Uterus (tissue), 4 donors: ENCODE measurements around the gene UCKL1. TPM values are rescaled to one million over a fixed set of nuclear protein-coding genes. Genes with fewer than 3 reads are reported as not detected.

Source experiments
- DNase-seq, 2 donors: peaks; one replicate each; pipeline ENCODE4 v3.0.0-alpha.2; 2019 to 2020
- H3K27ac ChIP-seq, 2 donors: fragments of 200-600 bp; sonication (generic); 1 replicate in 1 of 2; 2 replicates in 1 of 2; pipeline ENCODE4 v1.5.1; 2016 to 2018
- H3K27me3 ChIP-seq, 2 donors: fragments of 200-600 bp; sonication (generic); one replicate each; pipeline ENCODE4 v1.5.1; 2018 to 2019; ENCODE audit warnings: control low read depth in 1 of 2
- H3K36me3 ChIP-seq, 2 donors: fragments of 200-600 bp; sonication (generic); one replicate each; pipeline ENCODE4 v1.5.1; 2019; ENCODE audit warnings: control low read depth in 1 of 2
- H3K4me1 ChIP-seq, 2 donors: fragments of 200-600 bp; sonication (generic); one replicate each; pipeline ENCODE4 v1.5.1; 2018 to 2019; ENCODE audit warnings: control low read depth in 1 of 2
- H3K4me3 ChIP-seq, 2 donors: fragments of 200-600 bp; sonication (generic); 1 replicate in 1 of 2; 2 replicates in 1 of 2; pipeline ENCODE4 v1.5.1; 2018 to 2019; ENCODE audit warnings: mild to moderate bottlenecking in 1 of 2
- H3K9me3 ChIP-seq, 2 donors: fragments of 200-600 bp; sonication (generic); one replicate each; pipeline ENCODE4 v1.5.1; 2019; ENCODE audit warnings: control low read depth in 1 of 2
- CTCF ChIP-seq, 4 experiments: fragments of 200-600 bp in 2 of 4; fragments of 450-650 bp in 2 of 4; sonication (generic) in 2 of 4; IDR thresholded peaks; one replicate each; pipeline ENCODE4 v1.5.1; 2016 to 2019; ENCODE audit warnings: antibody characterized with exemption in 4 of 4, mild to moderate bottlenecking in 2 of 4, moderate library complexity in 1 of 4
- POLR2A ChIP-seq, 2 donors: fragments of 450-650 bp; IDR thresholded peaks; one replicate each; pipeline ENCODE4 v1.6.1; 2016; ENCODE audit warnings: antibody characterized with exemption in 2 of 2, mild to moderate bottlenecking in 1 of 2, moderate library complexity in 1 of 2
- intact Hi-C: fragments of 100-400 bp; cut with DNase I; formaldehyde crosslinking; loops from one replicate; pipeline ENCODE4 v1.15.1; 2023; ENCODE audit warnings: low total_unique reads
- total RNA-seq, 4 donors: library from RNA; depleted of rRNA in 3 of 4; stranded (reverse); fragments of >200 nt in 3 of 4; gene quantifications; one replicate each; pipeline versions ENCODE4 v1.1.0 to v1.2.4, GENCODE V29; 2014 to 2023
- donor health status: DM: yes; HTN: yes; CAD: no.

UCKL1 gene
- total RNA-seq, 4 donors from 2014 or later: 21.8 to 64.6 (median 23.5) TPM

GRCh38 chr20:63908008-63908682, 48.1 kb downstream of the UCKL1 start:
- no peak for DNase-seq
- no peaks in the 10 kb centered on the region for H3K4me1 ChIP-seq

DNA sequence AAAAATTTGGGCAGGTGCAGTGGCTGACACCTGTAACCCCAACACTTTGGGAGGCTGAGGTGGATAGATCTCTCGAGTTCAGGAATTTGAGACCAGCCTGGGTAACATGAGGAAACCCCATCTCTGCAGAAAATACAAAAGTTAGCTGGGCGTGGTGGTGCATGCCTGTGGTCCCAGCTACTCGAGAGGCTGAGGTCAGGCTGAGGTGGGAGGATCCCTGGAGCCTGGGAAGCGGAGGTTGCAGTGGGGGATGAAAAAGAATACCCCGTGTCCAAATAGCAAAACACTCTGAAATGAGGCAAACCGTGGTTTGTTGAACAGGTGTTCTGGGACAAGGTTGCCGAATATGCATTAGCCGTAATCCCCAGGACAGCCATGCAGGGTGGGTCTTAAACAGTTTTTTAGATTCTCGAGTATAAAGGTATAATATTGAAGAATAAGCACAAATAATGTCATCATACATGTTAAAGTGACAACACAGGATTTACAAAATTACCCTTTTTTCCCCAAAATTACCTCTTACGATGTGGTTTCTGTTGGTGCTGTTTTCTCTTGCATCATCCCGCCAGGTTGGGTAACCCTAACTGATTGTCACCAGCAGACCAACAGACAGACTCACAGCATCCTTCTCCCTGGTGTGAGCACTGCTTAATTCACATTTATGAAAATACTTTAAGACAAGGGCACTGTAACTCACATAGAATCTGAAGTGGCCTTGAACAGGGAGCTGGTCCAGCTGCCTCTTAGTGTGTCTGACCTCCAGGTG, 52.2 kb downstream of the UCKL1 start:
- Histone ChIP-seq H3K36me3 (no peaks in the 10 kb centered on the region), H3K4me3 (no peak overlapping the region), H3K27me3 (no peaks in the 10 kb centered on the region), H3K27ac (no peak overlapping the region), H3K4me1 (no peaks in the 10 kb centered on the region), H3K9me3 (no peaks in the 10 kb centered on the region)
- DNase-seq: no peak
- intact Hi-C loops: no loop called here
- TF ChIP-seq POLR2A (IDR thresholded peaks at IDR 0.05) (no peak), CTCF (IDR thresholded peaks at IDR 0.05) (no peak)

More at GRCh38 chr20:63908008-63908682, 48.1 kb downstream of the UCKL1 start:
- Histone ChIP-seq H3K36me3 (no peaks in the 10 kb centered on the region), H3K9me3 (no peaks in the 10 kb centered on the region), H3K27ac (no peak overlapping the region), H3K4me3 (no peak overlapping the region), H3K27me3 (no peaks in the 10 kb centered on the region)
- intact Hi-C loops: no loop called here
- TF ChIP-seq CTCF (IDR thresholded peaks at IDR 0.05) (no peak), POLR2A (IDR thresholded peaks at IDR 0.05) (no peak)

GRCh38 chr20:63900413-63900812, 55.8 kb downstream of the UCKL1 start:
- TF ChIP-seq POLR2A (IDR thresholded peaks at IDR 0.05): no peak
- no peak for TF ChIP-seq CTCF (IDR thresholded peaks at IDR 0.05)
- H3K9me3 ChIP-seq: no peaks in the 10 kb centered on the region
- DNase-seq: no peak
- H3K4me1 ChIP-seq: peaks cover 0 to 11% of the 10 kb centered on the region in 2 donors
- no peaks in the 10 kb centered on the region for H3K36me3 ChIP-seq
- no peaks in the 10 kb centered on the region for H3K27me3 ChIP-seq
- H3K27ac ChIP-seq: no peak overlapping the region
- intact Hi-C loops: no loop called here
- H3K4me3 ChIP-seq: no peak overlapping the region

DNA sequence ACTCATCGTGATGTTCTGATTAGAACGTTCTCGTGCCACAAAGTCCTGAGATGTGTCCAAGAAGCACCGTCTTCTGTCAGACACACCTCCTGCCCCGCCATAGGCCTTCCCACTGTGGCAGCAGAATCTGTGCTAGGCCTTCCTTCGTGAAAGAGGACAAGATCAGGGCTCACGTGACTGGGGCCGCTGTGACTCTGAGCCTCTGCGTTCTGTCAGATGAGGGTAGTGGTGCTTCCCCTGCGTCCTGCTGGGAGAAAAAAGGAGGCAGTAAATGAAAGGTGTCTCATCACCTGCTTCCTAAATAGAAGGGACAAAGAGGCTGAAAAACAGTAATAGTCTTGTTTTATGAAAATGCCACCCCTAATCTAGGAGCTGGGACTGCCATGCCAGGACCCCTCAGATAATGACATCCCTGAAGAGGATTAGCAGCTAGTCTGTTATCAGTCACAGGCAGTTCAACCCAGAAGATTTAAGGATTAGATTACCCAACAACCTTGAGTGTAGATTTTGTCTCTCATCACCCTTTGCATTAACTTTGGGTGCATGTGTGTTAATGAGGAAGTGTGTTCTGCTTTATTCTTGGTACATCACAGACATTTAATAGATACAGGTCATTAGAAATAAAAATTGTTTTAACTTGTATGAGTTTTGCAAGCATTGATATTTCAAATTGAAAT, 57.2 kb downstream of the UCKL1 start:
- no peaks in the 10 kb centered on the region for H3K36me3 ChIP-seq
- intact Hi-C loops: no loop called here
- no peak overlapping the region for H3K27ac ChIP-seq
- no peak overlapping the region for H3K4me3 ChIP-seq
- no peak for DNase-seq
- TF ChIP-seq CTCF (IDR thresholded peaks at IDR 0.05) (no peak), POLR2A (IDR thresholded peaks at IDR 0.05) (no peak)
- H3K4me1 ChIP-seq: peaks cover 0 to 16% of the 10 kb centered on the region in 2 donors
- H3K9me3 ChIP-seq: no peaks in the 10 kb centered on the region
- no peaks in the 10 kb centered on the region for H3K27me3 ChIP-seq
